Renal cortex interstitium (tissue), 15 donors: ENCODE results near the gene GASK1B. TPM values are rescaled to one million over a fixed set of nuclear protein-coding genes. Genes with fewer than 3 reads are reported as not detected.
A peak's percentile ranks its signal among the peaks of the same experiment; 100 is the strongest.

Experiments used
- DNase-seq, 11 donors: peaks; one replicate each; pipeline ENCODE4 v3.0.0-alpha.2; 2013; ENCODE audit warnings: low read depth in 9 of 11, low spot score in 4 of 11; ENCODE audit errors: extremely low read depth in 1 of 11
- long read RNA-seq, 16 experiments: transcript quantifications; one replicate each; lab custom pipeline, GENCODE V29; 2026
- polyA plus RNA-seq, 3 donors: library from polyadenylated mRNA; unstranded; fragments of 120-200 nt; gene quantifications; one replicate each; pipeline ENCODE4 v1.2.1, GENCODE V29; 2013; ENCODE audit not compliant: insufficient read length in 3 of 3

Gene GASK1B
- polyA plus RNA-seq, result 10 to 100 TPM; 27.2 to 37.4 (median 36.1) TPM
- long read RNA-seq, donor 1, result 0 reads
- long read RNA-seq, donor 2, result 0 reads
- long read RNA-seq, donor 3, full-length matches to known transcripts, result 1 of 1 reads
- long read RNA-seq, donor 3, partial matches to known transcripts, result 0 of 1 reads
- long read RNA-seq, donor 3, other reads (novel, unspliced or antisense), result 0 of 1 reads
- long read RNA-seq, donor 4, full-length matches to known transcripts, result 4 of 4 reads
- long read RNA-seq, donor 4, partial matches to known transcripts, result 0 of 4 reads
- long read RNA-seq, donor 4, other reads (novel, unspliced or antisense), result 0 of 4 reads
- long read RNA-seq, donor 5, result 0 reads
- long read RNA-seq, donor 6, full-length matches to known transcripts, result 3 of 3 reads
- long read RNA-seq, donor 6, partial matches to known transcripts, result 0 of 3 reads
- long read RNA-seq, donor 6, other reads (novel, unspliced or antisense), result 0 of 3 reads
- long read RNA-seq, donor 7, result 0 reads
- long read RNA-seq, donor 8, result 0 reads
- long read RNA-seq, donor 9, full-length matches to known transcripts, result 2 of 2 reads
- long read RNA-seq, donor 9, partial matches to known transcripts, result 0 of 2 reads
- long read RNA-seq, donor 9, other reads (novel, unspliced or antisense), result 0 of 2 reads
- long read RNA-seq, donor 10, full-length matches to known transcripts, result 3 of 3 reads
- long read RNA-seq, donor 10, partial matches to known transcripts, result 0 of 3 reads
- long read RNA-seq, donor 10, other reads (novel, unspliced or antisense), result 0 of 3 reads
- long read RNA-seq, donor 11, full-length matches to known transcripts, result 3 of 8 reads
- long read RNA-seq, donor 11, partial matches to known transcripts, result 5 of 8 reads
- long read RNA-seq, donor 11, other reads (novel, unspliced or antisense), result 0 of 8 reads
- long read RNA-seq, donor 12, result 0 reads
- long read RNA-seq, donor 13, result 0 reads
- long read RNA-seq, donor 14, result 0 reads
- long read RNA-seq, donor 15, full-length matches to known transcripts, result 1 of 1 reads
- long read RNA-seq, donor 15, partial matches to known transcripts, result 0 of 1 reads
- long read RNA-seq, donor 15, other reads (novel, unspliced or antisense), result 0 of 1 reads
- long read RNA-seq, donor 16, full-length matches to known transcripts, result 3 of 10 reads
- long read RNA-seq, donor 16, partial matches to known transcripts, result 7 of 10 reads
- long read RNA-seq, donor 16, other reads (novel, unspliced or antisense), result 0 of 10 reads

- peak in 2 of 11 donors; percentile 31 to 32 for DNase-seq
Observed at GRCh38 chr4:158172261-158173258, at the start of gene GASK1B. GASK1B (minus strand) TSS chr4:158173025; CDS start chr4:158171375, 1,650 bp downstream.

DNA sequence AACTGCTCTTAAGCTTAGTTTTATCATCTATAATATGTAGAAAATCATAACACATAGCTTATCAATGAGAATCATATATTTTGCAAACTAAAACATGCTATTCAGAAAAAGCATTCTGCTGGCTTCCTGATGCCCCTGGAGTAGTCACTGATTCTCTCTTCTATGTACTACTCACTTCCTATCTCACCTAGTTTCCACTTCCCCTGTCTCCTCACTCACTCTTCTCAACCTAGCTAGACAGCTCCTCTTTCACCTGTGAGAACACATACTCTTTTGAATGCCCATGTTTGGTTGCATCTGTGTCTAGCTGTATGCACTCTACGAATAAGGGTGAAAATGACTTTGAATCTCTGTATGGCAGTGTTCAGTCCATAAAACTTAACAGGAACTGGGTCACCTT lies 46.8 kb upstream of the GASK1B start:
- DNase-seq, result no peak

DNA sequence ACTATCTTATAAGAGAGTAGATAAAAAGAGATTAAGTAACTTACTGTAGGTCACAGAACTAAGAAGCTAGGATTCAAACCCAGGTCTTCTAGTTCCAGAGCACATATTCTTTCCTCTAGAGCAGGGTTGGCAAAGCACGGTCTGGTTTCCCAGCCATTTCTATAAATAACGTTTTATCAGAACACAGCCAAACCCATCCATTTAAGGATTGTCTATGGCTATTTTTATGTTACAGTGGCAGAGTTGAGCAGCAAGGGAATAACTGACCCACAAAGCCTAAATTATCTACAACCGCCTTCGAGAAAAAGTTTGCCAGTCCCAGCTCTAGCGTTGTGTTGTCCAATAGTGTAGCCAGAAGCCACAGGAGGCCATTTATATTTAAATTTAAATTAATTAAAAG lies 44.9 kb upstream of the GASK1B start:
- DNase-seq, result no peak

- no peak for DNase-seq
Observed at GRCh38 chr4:158214856-158215255, 42.0 kb upstream of the GASK1B start.

DNA sequence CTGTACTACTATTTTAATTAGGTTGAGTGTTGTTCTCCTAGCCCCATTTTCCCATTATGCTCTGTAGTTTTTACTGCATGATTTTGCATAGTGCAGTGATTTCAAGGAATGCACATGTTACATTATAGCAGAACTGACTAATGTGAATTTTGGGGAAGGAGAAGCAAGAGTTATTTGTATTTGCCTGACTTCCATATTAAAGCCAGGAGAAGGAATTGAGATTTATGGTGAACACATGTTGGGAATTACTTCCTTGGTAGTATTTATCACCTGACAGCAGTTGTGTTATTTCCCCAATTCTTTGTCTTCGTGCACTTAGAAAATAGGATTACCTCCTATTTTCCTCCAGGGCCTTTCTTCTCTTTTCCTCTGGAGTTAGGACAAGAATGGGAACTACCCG lies 40.6 kb upstream of the GASK1B start:
- DNase-seq, result no peak

DNA sequence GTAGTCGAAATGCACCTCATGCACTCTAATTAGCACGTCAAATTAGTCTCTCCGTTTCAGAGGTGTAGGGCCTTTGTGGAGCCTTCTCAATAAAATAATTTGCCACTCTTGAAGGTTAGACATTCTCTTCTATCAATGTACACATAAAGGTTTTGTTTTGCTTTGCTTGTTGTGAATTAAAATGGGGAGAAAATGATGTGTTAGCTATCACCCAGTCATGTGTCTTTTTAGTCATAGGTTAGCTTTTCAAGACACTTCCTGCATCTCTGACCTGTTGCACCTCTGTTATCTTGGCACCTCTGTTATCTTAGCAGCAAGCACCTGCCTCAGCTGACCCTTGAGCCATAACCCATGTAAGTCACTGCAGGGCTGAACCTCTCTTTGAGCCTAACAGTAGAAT lies 38.4 kb upstream of the GASK1B start:
- DNase-seq, result no peak

DNA sequence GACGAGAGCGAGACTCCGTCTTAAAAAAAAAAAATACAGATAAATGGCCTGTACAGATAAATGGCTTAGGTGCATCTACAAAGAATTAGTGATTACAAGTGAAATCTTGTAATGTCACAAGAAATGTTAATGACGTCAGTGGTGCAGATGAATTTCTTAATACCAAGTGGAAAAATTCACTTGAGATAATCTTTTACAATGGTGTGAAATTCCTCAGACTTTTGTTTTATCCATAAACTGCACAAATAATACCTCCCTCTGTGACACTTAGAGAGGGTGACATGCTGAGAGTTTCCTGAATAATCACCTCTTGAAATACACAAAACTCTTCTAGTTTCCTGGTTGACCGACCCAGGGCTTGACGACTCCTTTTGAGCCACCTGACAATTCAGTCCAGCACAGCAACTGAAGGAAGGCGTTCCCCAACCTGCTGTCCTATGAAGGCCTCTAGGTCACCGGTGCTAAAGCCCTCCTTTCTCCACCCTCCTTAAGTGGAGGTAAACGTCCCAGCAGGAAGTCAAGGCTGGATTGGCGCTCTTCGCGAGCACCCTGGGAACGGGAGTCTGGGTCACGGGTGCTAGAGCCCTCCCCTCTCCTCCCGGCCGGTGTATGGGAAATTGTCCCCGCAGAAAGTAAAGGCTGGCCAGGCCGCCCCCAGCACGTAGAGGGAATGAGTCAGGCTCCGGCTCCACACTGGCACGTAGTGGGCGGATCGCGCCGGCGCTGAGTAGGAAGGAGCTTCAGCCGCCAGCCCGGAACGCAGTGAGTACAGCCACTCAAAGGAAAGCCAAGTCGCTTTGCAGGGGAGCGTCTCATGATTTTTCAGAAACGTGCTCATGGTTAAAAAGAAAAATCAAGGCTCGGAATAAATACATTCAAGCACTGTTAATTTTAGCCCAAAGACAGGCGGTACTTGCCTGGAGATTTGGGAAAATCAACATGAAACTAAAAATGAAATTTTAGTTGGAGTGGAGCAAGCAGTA lies 37.3 kb upstream of the GASK1B start, which contains the start of gene TMEM144:
TMEM144 (plus strand) TSS at position 662 of the 983 bp plus-strand sequence. CDS start 2,182 bp downstream, outside the sequence.
- peak; percentile 45 to 78 (median 65) for DNase-seq

DNA sequence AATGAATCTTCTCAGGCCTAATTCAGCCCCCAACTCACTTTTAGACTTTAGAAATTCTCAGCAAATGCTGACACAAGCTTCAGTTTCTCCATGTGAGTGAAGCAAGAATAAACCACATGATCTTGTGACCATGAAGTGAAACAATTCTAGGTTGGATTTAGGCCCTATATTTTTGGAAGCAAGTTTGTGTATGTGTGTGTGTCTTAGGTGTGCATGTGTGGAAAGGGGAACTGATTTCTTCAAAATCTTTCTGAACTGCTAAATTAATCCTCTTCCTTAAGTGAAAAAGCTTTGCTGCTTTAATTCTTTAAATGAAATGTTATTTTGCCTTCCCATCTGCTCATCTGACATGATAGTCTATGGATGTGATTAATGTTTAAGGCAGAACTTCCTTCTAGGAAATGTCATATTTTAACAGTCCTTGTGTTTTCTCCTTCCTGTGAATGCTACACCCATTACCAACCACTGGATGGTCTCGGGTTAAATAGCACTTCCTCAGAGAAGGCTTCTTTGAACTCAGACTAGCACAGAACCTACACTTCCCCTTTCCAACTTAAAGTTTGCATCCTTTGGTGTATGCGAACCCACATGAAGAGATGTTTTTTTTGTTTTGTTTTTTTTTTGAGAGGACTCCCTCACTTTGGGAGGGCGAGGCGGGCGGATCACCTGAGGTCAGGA lies 36.3 kb upstream of the GASK1B start:
- no peak for DNase-seq

DNA sequence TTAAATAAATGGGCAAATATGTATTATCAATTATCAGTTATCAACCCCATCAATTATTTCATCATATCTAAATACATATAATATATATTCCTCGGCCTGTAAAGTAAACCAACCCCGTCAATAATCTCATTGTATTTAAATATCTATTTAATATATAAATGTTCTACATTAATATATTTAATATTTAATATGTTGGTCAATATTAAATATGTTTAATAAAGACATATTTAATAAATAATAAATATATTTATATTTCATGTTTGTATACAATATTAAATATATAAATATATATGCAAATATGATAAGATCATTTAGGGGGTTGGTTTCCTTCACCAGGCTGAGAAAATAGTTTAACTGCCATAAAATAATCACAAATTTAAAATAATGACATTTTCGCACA lies 31.1 kb upstream of the GASK1B start:
- no peak for DNase-seq

DNA sequence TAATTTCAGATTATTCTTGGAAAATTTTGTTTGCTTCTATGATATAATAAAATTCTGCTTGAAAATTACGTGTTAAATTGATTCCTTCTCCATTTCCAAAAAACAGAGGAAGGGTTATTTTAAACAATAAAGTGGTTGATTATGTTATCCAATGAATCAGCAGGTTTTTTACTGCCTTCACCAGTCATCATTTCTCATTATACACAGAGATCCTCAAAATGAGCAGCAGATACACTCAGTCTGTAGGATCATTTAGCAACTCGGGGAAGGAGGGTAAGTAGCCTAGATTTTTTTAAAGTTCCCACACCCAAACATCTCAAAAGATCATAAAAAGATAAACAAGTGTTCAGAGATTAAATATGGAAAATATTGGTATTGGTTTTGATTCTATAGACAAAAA lies 30.6 kb upstream of the GASK1B start:
- DNase-seq, result no peak

DNA sequence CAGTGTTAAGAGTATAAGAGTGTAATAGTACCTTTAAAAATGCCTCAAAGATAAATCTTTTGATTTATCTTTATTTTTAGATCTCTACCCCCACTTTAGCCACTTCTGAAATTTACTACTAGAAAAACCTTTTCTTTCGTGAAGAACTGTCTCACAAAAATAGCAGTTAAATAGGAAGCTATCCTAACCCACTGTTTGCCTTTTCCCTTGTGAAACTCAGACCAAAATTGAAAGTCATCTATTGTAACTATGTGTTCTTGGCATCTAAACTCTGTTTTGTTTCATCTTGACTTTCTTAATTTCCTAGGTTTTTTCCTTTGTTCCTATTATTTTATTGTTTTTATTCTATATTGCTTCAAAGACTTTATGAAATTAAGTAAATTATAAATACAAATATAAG lies 29.7 kb upstream of the GASK1B start:
- no peak for DNase-seq

DNA sequence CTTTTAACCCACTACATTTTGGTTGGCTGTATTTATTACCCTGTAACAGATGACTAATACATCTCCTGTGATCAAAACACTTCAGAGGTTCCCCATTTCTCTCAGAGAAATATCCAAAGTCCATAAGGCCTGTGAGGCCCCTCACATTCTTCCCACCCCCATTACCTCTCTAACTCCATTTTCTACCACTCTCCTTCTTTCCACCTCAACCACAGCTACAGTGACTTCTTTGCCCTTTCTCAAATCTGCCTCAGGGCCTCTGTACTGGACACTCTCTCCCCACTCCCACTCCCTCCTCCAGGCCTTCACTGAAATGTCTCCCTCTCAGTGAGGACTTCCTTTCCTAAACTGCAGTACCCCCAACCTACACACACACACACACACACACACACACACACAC lies 29.1 kb upstream of the GASK1B start:
- DNase-seq, result no peak

- DNase-seq, result no peak
Observed at GRCh38 chr4:158201322-158201721, 28.5 kb upstream of the GASK1B start.

GRCh38 chr4:158200214-158200613 lies 27.4 kb upstream of the GASK1B start:
- no peak for DNase-seq

GRCh38 chr4:158197194-158197776 lies 24.5 kb upstream of the GASK1B start:
- no peak for DNase-seq

DNA sequence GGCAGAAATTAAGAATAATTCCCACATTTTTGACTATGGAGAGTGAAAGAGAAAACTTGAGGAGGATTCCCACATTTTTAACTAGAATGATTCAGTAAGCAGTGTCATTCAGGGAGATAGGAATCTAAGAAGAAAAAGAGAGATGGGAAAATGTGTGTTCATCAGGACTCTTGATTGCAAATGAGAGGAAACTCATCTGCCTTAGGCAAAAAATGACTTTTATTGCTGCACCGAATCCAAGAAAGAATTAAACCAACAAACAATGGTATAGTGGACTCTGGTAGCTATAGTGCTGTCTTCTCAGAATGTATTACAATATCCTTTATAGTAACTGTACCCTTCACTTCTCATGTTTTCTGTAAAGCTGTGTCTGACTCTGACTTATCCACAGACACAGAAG lies 22.5 kb upstream of the GASK1B start:
- DNase-seq, result no peak
